ENCODE data around the gene YPEL2. TPM values are rescaled to one million over a fixed set of nuclear protein-coding genes. Genes with fewer than 3 reads are reported as not detected.

YPEL2 gene
- total RNA-seq, 2 donors from 2014 or later: 17.2 to 25.7 TPM

GRCh38 chr17:59346341-59346740 is 14.9 kb downstream of the YPEL2 start:
- Histone ChIP-seq H3K9me3 (no peaks in the 10 kb centered on the region), H3K9ac (ENCODE audit: low read depth in 2 of 2, low read length in 2 of 2) (no peak overlapping the region), H3K4me3 (no peak overlapping the region), H3K36me3 (no peaks in the 10 kb centered on the region), H3K27me3 (no peaks in the 10 kb centered on the region), H3K4me1 (no peaks in the 10 kb centered on the region), H3K27ac (no peak overlapping the region)
- intact Hi-C loops (cut with DNase I): no loop called here
- no peak for DNase-seq
- no peak for TF ChIP-seq CTCF (IDR thresholded peaks at IDR 0.05)

GRCh38 chr17:59346876-59347407 is 15.5 kb downstream of the YPEL2 start:
- Histone ChIP-seq H3K4me3 (no peak overlapping the region), H3K27me3 (no peaks in the 10 kb centered on the region), H3K27ac (no peak overlapping the region), H3K4me1 (no peaks in the 10 kb centered on the region), H3K9ac (ENCODE audit: low read depth in 2 of 2, low read length in 2 of 2) (no peak overlapping the region), H3K36me3 (no peaks in the 10 kb centered on the region), H3K9me3 (no peaks in the 10 kb centered on the region)
- intact Hi-C loops (cut with DNase I): no loop called here
- no peak for DNase-seq
- no peak for TF ChIP-seq CTCF (IDR thresholded peaks at IDR 0.05)

GRCh38 chr17:59347975-59348391 is 16.5 kb downstream of the YPEL2 start:
- no peaks in the 10 kb centered on the region for H3K36me3 ChIP-seq
- no peak overlapping the region for H3K9ac ChIP-seq (ENCODE audit: low read depth in 2 of 2, low read length in 2 of 2)
- H3K9me3 ChIP-seq: no peaks in the 10 kb centered on the region
- no peak for TF ChIP-seq CTCF (IDR thresholded peaks at IDR 0.05)
- DNase-seq: no peak
- no peaks in the 10 kb centered on the region for H3K4me1 ChIP-seq
- no peaks in the 10 kb centered on the region for H3K27me3 ChIP-seq
- no peak overlapping the region for H3K4me3 ChIP-seq
- intact Hi-C loops (cut with DNase I): no loop called here
- H3K27ac ChIP-seq: no peak overlapping the region

DNA sequence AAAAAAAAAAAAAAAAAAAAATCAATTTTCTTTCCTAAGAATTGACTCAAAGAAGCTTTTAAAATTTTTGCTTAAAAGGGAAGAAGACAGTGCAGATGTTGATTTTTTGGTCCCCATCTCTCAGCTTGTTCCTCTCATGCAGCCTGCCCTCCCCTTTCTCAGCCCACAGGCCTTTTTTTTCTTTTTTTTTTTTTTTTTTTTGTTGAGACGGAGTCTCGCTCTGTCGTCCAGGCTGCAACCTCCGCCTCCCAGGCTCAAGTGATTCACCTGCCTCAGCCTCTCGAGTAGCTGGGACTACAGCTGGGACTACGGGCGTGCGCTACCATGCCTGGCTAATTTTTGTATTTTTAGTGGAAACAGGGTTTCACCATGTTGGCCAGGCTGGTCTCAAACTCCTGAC is 17.7 kb downstream of the YPEL2 start:
- Histone ChIP-seq H3K9ac (ENCODE audit: low read depth in 2 of 2, low read length in 2 of 2) (no peak overlapping the region), H3K4me1 (no peaks in the 10 kb centered on the region), H3K27ac (no peak overlapping the region), H3K4me3 (no peak overlapping the region), H3K36me3 (no peaks in the 10 kb centered on the region), H3K9me3 (no peaks in the 10 kb centered on the region), H3K27me3 (no peaks in the 10 kb centered on the region)
- intact Hi-C loops (cut with DNase I): no loop called here
- no peak for TF ChIP-seq CTCF (IDR thresholded peaks at IDR 0.05)
- DNase-seq: no peak

GRCh38 chr17:59353106-59353854 is 21.8 kb downstream of the YPEL2 start:
- Histone ChIP-seq H3K4me1 (no peaks in the 10 kb centered on the region), H3K4me3 (no peak overlapping the region), H3K9ac (ENCODE audit: low read depth in 2 of 2, low read length in 2 of 2) (no peak overlapping the region), H3K27me3 (no peaks in the 10 kb centered on the region), H3K36me3 (no peaks in the 10 kb centered on the region), H3K9me3 (no peaks in the 10 kb centered on the region), H3K27ac (no peak overlapping the region)
- no peak for DNase-seq
- TF ChIP-seq CTCF (IDR thresholded peaks at IDR 0.05): no peak
- intact Hi-C loops (cut with DNase I): no loop called here

Data from colonic mucosa (tissue), 4 donors.